Spleen (tissue), 11 donors: ENCODE measurements around the gene PDGFA. TPM values are rescaled to one million over a fixed set of nuclear protein-coding genes. Genes with fewer than 3 reads are reported as not detected.

Experiments
- DNase-seq: peaks from one replicate; pipeline ENCODE4 v3.0.0-alpha.2; 2020
- H3K27ac ChIP-seq, 8 donors: fragments of 200-600 bp; sonication (generic) in 7 of 8; 1 replicate in 4 of 8; 2 replicates in 4 of 8; pipeline versions ENCODE4 v1.5.0 to v1.8.0; 2016 to 2021; ENCODE audit warnings: inconsistent platforms in 4 of 8, mild to moderate bottlenecking in 4 of 8, moderate library complexity in 1 of 8
- H3K27me3 ChIP-seq, 7 donors: fragments of 200-600 bp; sonication (generic) in 6 of 7; replicated peaks in 1 of 7; 1 replicate in 4 of 7; 2 replicates in 3 of 7; pipeline versions ENCODE4 v1.5.0 to v1.8.0; 2016 to 2021; ENCODE audit warnings: inconsistent platforms in 3 of 7, mild to moderate bottlenecking in 1 of 7
- H3K36me3 ChIP-seq, 6 donors: fragments of 200-600 bp; sonication (generic) in 5 of 6; 1 replicate in 4 of 6; 2 replicates in 2 of 6; pipeline versions ENCODE4 v1.5.0 to v1.8.0; 2016 to 2021; ENCODE audit warnings: inconsistent platforms in 2 of 6
- H3K4me1 ChIP-seq, 6 donors: fragments of 200-600 bp; sonication (generic) in 5 of 6; 1 replicate in 3 of 6; 2 replicates in 3 of 6; pipeline versions ENCODE4 v1.5.0 to v1.8.0; 2016 to 2021; ENCODE audit warnings: inconsistent platforms in 3 of 6
- H3K4me3 ChIP-seq, 8 donors: fragments of 200-600 bp; sonication (generic) in 7 of 8; 1 replicate in 4 of 8; 2 replicates in 4 of 8; pipeline versions ENCODE4 v1.5.0 to v1.8.0; 2016 to 2021; ENCODE audit warnings: inconsistent platforms in 4 of 8, mild to moderate bottlenecking in 4 of 8, moderate library complexity in 2 of 8
- H3K9me3 ChIP-seq, 8 donors: fragments of 200-600 bp; sonication (generic) in 7 of 8; 1 replicate in 4 of 8; 2 replicates in 4 of 8; pipeline versions ENCODE4 v1.5.0 to v1.8.0; 2016 to 2021; ENCODE audit warnings: inconsistent platforms in 4 of 8
- POLR2A ChIP-seq, 3 donors: fragments of 450-650 bp; IDR thresholded peaks; one replicate each; pipeline ENCODE4 v1.5.1; 2017; ENCODE audit warnings: antibody characterized with exemption in 3 of 3, mild to moderate bottlenecking in 1 of 3
- POLR2AphosphoS5 ChIP-seq, 3 donors: sonication (generic); formaldehyde crosslinking; IDR thresholded peaks; one replicate each; pipeline ENCODE4 v1.5.1; 2017; ENCODE audit warnings: antibody characterized with exemption in 3 of 3
- WGBS, 5 donors: extraction: QIAGEN DNeasy Blood & Tissue Kit in 3 of 5; methylation state at CpG; one replicate each; pipeline versions ENCODE4 v1.1.5 to v1.1.7; 2013 to 2018; 5-methylcytosine and 5-hydroxymethylcytosine counted together
- intact Hi-C: fragments of 100-400 bp; cut with DNase I; formaldehyde crosslinking; loops from one replicate; pipeline ENCODE4 v1.15.0; 2023; ENCODE audit warnings: low total_unique reads
- polyA plus RNA-seq, 3 donors: library from polyadenylated mRNA; stranded (reverse); fragments of 200-250 nt; gene quantifications; one replicate each; pipeline ENCODE4 v1.2.1, GENCODE V29; 2013
- total RNA-seq, 7 donors: library from RNA; depleted of rRNA in 3 of 7; stranded (reverse); fragments of >200 nt in 3 of 7; fragmentation: NEBNext Ultra II Directional in 4 of 7; extraction: Animal tissue kit (Norgen Biotek cat#: 25700) in 4 of 7; gene quantifications; one replicate each; pipeline versions ENCODE4 v1.1.0 to v1.2.1, GENCODE V29; 2016 to 2021
- TF ChIP-seq, protein P1 (sequence below), 11 experiments: fragments of 200-600 bp in 7 of 11; fragments of 450-650 bp in 4 of 11; sonication (generic) in 4 of 11; IDR thresholded peaks in 8 of 11; conservative IDR thresholded peaks in 3 of 11; 1 replicate in 7 of 11; 2 replicates in 4 of 11; pipeline versions ENCODE4 v1.4.0 to v1.8.0; 2016 to 2021; ENCODE audit warnings: antibody characterized with exemption in 11 of 11, inconsistent platforms in 4 of 11, mild to moderate bottlenecking in 1 of 11
- donor health status: healthy with polysubstance abuse.
- donor health status: DM: no; HTN: no; CAD: no; lungs with moderate emphysema.
- donor health status: DM: no; HTN: no; CAD: no.
- donor health status: Bipolar disorder and iron deficiency.
- donor health status: healthy.
- donor health status: DM: no; HTN: no; CAD: no.
- donor health status: DM: yes; HTN: yes; CAD: no.

PDGFA gene
- total and polyA plus RNA-seq, 10 donors: 6.1 to 49.5 (median 19.9) TPM

DNA sequence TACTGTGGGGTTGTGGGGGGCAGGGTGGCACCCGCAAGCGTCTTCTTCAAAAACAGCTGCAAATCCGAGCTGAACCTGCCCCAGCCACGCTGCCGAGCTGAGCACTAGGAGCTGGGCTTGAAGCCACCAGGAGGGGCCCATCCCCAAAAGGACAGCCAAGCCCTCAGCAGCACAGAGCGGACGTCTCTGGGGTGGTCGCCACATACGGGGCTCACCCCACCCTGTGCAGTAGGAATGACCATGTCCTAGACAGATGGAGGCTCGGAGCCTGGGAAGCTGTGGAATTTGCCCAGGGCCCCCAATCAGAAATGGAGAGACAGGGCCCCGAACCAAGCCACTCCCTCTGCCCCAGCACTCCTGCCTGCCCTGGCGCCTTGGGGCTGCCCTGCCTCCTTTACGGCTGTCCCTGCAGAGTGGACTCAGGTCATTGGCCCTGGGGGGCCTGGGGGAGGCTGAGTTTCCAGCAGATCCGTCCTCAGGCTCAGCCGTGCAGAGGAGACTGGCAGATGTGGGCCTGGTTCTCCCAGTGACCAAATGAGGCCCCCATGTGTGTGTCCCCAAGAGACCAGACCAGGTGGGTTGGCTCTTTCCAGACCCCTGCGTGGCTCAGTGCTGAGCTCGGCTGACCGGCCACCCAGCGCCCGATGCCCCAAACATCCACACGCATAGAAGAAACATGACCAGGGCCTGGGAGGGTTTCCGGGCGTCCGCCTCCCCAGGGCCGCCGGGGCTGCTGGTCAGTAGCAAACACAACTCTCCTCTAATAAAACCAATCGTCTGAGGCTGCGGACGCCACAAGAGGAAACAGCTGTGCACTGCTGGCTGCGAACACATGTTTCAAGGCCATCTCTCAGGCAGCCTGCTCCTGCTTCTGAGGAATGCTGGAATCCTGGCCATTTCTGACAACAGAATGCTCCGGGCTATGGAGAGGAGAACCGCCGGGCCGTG lies 54.9 kb downstream of the PDGFA start:
- 54 to 68% (median 58%) methylated on average over 20 to 34 of the region's 34 CpGs for WGBS, 5 donors
- intact Hi-C loops: no loop called here
- peak overlapping the region; percentile 20 to 75 (median 67) for H3K27ac ChIP-seq
- peaks cover 0 to 7% (median 0%) of the 10 kb centered on the region in 8 donors for H3K9me3 ChIP-seq
- H3K4me3 ChIP-seq: no peak overlapping the region
- no peaks in the 10 kb centered on the region for H3K36me3 ChIP-seq
- no peaks in the 10 kb centered on the region for H3K27me3 ChIP-seq
- peaks cover 17 to 71% (median 37%) of the 10 kb centered on the region in 6 donors for H3K4me1 ChIP-seq
- TF ChIP-seq, protein P1, sequence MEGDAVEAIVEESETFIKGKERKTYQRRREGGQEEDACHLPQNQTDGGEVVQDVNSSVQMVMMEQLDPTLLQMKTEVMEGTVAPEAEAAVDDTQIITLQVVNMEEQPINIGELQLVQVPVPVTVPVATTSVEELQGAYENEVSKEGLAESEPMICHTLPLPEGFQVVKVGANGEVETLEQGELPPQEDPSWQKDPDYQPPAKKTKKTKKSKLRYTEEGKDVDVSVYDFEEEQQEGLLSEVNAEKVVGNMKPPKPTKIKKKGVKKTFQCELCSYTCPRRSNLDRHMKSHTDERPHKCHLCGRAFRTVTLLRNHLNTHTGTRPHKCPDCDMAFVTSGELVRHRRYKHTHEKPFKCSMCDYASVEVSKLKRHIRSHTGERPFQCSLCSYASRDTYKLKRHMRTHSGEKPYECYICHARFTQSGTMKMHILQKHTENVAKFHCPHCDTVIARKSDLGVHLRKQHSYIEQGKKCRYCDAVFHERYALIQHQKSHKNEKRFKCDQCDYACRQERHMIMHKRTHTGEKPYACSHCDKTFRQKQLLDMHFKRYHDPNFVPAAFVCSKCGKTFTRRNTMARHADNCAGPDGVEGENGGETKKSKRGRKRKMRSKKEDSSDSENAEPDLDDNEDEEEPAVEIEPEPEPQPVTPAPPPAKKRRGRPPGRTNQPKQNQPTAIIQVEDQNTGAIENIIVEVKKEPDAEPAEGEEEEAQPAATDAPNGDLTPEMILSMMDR (IDR thresholded peaks at IDR 0.05 in 8 of 11, conservative IDR thresholded peaks at IDR 0.05 in 3 of 11): no peak
- peak; percentile 66 to 79 (median 73) for TF ChIP-seq POLR2AphosphoS5 (IDR thresholded peaks at IDR 0.05)
- TF ChIP-seq POLR2A (IDR thresholded peaks at IDR 0.05): no peak
- DNase-seq: peak; percentile 82

DNA sequence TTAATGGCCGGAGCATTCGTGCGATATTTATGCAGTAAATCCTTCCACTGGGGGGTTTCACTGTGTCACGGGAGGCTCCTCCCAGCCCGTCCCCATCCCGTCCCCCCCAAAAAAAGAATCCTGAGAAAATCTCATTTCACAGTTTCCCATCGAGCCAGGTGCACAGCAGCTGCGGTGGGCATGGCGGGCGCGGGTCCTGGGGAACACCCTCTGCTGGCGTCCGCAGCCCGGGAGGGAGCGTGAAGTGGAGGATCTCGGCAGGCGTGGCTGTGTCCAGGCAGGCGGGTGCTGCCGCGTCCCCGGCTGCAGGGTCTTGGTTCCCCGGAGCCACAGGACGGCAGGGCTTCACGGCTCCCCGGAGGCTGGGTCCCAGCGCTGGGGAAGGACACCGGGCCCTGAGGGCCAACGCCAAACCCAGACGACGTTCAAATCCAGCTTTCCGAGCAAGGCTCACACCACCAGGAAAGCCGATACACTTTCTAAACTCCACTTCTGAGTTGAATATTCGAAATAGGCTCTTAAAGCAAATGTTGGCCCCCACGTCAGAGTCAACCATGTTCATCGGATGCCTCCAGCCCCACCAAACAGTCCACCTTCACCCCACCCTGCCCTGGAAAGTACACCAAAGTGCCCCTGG lies 55.7 kb downstream of the PDGFA start:
- Histone ChIP-seq H3K27me3 (no peaks in the 10 kb centered on the region), H3K36me3 (no peaks in the 10 kb centered on the region), H3K27ac (peak overlapping the region in 6 of 8 donors; percentile 58 to 75 (median 72)), H3K4me1 (peaks cover 17 to 65% (median 34%) of the 10 kb centered on the region in 6 donors), H3K4me3 (no peak overlapping the region), H3K9me3 (peaks cover 0 to 7% (median 0%) of the 10 kb centered on the region in 8 donors)
- DNase-seq: peak; percentile 63
- intact Hi-C loops: no loop called here
- 87 to 95% (median 93%) methylated on average over 24 to 35 of the region's 35 CpGs for WGBS, 5 donors
- TF ChIP-seq, protein P1 (IDR thresholded peaks at IDR 0.05 in 8 of 11, conservative IDR thresholded peaks at IDR 0.05 in 3 of 11): no peak
- TF ChIP-seq POLR2A (IDR thresholded peaks at IDR 0.05) (no peak), POLR2AphosphoS5 (IDR thresholded peaks at IDR 0.05) (no peak)

- Histone ChIP-seq H3K27me3 (no peaks in the 10 kb centered on the region), H3K9me3 (peaks cover 0 to 7% (median 0%) of the 10 kb centered on the region in 8 donors), H3K4me1 (peaks cover 17 to 61% (median 34%) of the 10 kb centered on the region in 6 donors), H3K4me3 (no peak overlapping the region), H3K36me3 (no peaks in the 10 kb centered on the region), H3K27ac (peak overlapping the region in 4 of 8 donors; percentile 4 to 21 (median 8))
- WGBS, 5 donors: 82 to 96% (median 84%) methylated on average over 27 to 36 of the region's 36 CpGs
- TF ChIP-seq, protein P1 (IDR thresholded peaks at IDR 0.05 in 8 of 11, conservative IDR thresholded peaks at IDR 0.05 in 3 of 11): no peak
- peak in 1 of 3 donors; percentile 13 for TF ChIP-seq POLR2AphosphoS5 (IDR thresholded peaks at IDR 0.05)
- no peak for TF ChIP-seq POLR2A (IDR thresholded peaks at IDR 0.05)
- intact Hi-C loops: no loop called here
- peak; percentile 63 for DNase-seq
Observed at GRCh38 chr7:463362-463781, 56.3 kb downstream of the PDGFA start.
